ENCODE results near the gene RGS5. TPM values are rescaled to one million over a fixed set of nuclear protein-coding genes. Genes with fewer than 3 reads are reported as not detected.

The RGS5 gene
- total RNA-seq, 1 donor from 2014 or later: 80.9 TPM

Other genes starting within 250 kb of the RGS5 start
- 1.6 TPM for gene RGS4, start 133.6 kb downstream of the RGS5 start, total RNA-seq
- gene NUF2, start 119.0 kb upstream of the RGS5 start, total RNA-seq: 1.3 TPM